ENCODE data around the gene TSSC4.

TSSC4 gene

DNA sequence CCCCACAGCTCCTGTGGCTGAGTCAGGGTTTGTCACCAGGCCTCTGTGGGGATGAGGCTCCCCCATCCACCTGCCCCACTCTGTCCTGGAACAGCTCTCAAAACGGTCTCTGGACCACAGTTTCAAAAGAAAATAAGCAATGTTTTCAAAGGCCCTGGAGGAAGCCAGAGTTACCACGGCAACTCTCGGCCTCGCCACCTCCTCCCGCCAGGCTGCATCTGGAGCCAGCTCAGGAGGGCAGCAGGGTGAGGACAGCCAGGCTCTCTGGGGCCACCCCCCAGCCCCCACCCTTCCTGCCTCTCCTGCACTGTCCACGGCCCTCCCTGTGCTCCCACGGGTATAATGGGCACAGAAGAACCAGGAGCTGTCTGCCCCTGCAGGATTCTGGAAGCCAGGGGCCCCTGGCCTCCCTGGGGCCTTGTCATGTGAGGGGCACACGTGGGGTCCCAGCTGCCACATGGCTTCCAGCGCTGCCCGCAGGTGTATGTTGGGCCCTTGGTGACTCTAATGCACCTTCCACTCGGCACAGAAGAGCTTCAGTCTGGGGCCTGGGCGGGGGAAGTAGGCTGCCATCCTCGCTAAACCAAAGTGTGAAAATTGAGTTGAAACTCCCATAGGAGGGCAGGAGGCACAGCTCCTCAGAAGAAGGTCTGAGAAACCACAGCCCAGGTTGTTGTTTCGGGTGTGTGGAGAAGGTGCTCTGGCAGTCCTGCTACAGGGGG lies 13.1 kb upstream of the TSSC4 start:
- DNase-seq, result no peak

DNA sequence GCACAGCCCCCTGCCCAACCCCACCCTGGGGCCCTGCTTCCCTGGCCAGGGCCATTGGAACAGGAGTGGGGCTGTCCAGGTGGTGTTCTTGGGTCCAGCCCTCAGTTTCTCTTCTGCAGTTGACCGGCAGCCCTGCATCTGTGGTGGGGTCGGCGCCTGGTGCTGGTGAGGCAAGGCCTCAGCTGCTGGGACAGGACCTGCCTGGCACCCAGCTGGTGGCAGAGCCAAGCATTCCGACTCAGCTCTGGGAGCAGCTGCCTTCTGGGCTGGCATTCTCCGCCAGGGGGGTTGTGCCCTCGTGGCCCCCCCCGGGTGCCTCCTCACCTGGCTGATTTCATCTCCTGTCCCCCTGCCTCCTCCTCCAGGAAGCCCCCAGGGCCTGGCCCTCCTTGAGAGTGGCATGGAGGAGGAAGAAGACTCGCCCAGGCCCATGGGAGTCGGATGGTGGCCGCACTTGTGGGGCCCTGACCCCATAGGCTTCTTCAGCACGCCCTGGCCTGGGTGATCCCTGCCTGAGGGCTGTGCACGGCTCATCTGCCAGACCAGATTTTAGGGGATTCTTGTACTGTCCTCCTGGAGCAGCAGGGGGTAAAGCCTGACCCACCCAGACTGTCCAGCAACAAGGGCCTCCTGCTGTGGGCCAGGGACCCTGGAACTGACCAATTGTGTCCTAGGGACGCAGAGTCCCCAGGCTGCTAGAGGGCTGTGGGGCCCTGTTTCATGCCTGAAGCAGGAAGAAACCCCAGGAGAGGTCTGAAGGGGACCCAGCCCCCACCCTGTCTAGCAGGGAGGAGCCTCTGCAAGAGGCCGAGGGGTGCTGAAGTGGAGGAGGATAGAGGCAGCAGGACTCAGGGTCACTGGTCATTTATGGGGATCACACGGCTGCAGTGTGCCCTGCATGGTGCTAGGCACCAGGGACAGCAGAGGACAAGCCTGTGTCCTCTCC lies 11.8 kb upstream of the TSSC4 start:
- DNase-seq, result no peak

DNA sequence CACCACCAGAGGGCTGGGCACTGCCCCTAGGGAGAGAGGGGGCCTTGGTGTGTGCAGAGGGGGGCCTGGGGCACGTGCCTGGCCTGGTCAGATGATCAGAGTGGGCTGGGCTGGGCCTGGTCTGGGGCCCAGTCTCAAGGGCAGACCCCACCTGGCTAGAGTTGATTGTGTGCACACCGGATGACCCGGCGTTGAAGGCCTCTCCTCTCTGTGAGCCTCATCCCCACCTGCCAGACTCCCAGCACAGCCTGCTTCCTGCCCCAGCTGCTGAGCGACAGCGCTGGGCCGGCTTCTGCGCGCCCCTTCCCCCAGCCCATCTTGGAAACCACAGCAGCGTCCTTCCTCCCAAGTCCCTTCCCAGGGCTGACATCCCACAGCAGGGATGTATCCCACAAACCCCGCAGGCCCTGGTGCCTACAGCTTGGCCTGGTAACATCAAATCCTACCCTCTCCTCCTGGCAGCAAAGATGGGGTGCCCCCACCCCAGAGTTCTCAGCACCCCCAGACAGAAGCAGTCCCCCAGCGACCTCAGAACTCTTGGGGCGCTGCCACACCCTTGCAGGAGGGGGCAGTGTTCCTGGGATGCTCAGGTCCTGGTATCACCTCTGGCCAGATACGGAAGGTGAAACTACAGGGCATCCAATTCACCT lies 11.0 kb upstream of the TSSC4 start:
- no peak for DNase-seq

DNA sequence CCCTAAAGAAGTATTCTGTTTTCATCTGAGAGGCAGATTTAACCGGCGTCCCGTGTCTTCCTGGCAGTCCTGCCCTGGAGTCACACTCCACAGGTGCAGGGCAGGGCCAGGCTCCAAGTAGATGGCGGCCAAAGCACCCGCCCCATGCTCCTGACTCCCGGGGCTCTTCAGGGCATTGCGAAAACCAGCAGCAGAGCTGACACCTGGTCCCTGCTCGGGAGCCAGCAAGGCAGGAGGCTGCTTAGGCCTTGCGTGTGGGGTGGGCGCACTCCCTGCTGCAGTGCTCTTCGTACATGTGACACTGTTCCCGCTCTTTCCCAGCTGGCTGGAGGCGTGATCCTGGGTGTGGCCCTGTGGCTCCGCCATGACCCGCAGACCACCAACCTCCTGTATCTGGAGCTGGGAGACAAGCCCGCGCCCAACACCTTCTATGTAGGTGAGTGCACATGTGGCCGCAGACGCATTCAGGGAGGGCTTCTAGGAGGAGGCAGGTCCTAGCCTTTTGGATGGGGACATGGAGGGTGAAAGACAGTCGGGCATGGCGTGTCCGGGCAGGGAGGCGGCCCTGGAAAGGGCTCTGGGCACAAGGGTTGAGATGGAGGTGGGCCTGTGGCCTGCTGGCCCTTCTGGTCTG lies 10.3 kb upstream of the TSSC4 start:
- DNase-seq, result no peak

DNA sequence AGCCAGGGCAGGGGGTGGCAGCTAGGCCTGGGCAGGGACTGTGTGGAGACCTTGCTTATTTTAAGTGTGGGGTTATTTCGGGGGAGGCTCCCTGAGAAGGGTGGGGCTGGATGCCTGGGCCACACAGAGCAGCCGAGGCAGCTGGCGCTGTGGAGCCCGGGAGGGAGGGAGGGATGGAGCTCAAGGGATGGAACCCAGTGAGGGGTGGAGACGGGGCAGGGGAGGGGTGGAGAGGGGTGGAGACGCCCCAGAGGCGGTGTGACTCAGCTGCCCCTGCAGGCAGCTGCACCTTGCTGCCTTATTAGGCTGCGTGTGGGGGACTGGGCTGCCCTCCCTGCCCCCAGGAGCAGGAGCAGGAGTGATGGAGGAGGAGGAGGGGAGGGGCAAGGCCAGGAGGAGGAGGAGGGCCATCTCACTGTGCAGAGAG lies 9.8 kb upstream of the TSSC4 start:
- no peak for DNase-seq

DNA sequence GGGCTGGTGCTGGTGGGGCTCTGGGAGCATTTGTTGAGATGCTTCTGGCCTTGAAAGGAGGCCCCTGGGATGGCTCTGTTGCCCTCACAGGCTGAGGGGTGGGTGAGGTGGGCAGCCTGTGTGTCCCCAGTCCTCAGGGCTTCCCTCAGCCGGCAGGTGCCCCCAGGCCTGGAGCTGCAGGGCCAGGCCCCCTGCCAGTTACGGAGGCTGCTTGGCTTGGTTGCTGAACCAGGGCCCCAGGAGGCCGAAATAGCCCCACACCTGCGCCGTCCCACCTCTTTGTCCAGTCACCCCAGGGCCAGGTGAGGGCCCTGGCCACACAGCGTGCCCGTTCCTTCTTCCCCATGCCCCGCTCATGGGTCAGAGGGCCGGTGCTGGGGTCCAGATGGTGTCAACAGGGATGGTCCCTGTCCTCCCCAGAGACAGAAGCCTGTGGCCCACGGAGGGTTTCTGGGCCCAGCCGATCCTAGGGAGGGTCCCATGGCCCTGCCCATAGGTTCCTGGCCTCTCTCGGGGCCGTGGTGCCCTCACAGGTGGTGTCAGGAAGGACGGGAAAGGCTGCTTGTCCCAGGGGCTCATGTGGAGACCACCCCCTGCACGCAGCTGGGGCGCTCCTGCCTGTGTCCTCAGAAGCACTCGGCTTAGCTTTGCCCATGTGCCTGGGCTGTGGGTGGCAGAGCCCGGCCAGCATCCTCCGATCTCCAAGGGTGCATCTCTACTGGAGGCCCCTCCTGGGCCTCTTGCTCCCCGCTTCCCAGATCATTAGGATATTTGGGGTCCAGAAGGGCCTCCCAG lies 9.2 kb upstream of the TSSC4 start:
- DNase-seq, result no peak

DNA sequence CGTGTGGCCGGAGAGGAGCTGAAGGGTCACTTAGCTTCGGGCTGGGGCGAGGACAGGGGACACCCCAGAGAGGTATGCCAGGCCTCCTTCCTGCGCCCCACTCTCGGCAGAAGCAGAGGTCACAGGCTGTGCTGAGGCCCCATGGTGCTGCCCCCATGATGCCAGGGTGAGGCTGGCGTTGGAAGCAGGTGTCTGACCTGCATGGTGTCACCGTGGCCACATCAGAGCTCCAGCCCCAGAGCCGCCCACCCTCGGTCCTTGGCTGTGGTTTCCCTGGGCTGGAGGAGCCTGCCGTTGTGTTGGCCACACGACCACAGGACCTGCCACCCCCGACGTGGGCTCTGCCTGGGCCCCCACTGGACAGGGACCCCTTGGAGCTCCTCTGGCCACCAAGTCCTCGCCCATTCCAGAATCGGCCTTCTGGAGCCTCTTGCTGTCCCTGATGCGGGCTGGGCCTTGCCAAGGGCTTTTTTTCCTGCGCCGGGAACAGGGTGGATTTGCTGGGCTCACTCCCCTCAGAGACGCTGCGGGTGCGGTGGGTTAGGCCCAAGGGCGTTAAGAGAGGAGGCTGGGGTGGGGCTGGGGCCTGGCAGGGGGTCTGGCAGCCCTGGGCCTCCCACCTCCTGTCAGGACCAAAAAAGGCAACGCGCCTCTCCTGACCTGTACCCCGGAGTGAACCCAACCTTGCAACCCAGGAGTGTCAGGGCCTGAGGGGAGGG lies 8.2 kb upstream of the TSSC4 start:
- DNase-seq, result no peak

DNA sequence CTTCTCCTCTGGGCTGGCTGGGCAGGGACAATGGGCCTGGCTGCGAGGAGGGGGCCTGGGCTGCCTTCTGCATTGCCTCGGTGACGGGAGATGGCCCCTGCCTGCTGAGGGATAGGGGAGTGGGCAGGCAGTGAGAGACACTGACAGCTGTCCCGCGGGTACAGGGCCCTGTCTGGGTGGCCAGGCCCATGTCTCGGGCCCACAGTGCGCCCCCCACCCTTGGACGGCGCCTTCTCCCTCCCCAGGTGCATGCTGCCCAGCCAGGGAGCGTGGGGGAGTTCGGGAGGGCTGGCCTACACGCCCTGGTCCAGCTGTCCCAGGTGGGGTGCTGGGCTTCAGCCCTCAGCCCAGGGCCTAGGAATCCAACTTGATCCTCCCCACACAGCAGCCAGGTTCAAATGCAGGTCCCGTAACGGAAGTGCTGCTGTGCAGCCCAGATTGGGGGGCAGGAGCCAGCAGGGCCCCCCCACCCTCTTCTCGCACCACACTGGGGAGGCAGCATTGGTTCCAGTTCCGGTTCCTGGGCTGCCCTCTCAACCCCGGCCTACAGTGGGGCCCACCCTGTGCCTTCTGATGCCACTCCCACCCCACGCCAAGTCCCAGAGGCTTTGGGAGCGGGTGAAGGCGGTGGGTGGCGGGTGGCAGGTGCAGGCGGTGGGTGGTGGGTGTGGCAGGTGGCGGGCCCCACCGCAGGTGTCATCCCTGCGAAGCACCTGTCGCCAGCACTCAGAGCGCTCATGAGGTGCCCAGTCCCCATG lies 7.3 kb upstream of the TSSC4 start:
- DNase-seq, result no peak

DNA sequence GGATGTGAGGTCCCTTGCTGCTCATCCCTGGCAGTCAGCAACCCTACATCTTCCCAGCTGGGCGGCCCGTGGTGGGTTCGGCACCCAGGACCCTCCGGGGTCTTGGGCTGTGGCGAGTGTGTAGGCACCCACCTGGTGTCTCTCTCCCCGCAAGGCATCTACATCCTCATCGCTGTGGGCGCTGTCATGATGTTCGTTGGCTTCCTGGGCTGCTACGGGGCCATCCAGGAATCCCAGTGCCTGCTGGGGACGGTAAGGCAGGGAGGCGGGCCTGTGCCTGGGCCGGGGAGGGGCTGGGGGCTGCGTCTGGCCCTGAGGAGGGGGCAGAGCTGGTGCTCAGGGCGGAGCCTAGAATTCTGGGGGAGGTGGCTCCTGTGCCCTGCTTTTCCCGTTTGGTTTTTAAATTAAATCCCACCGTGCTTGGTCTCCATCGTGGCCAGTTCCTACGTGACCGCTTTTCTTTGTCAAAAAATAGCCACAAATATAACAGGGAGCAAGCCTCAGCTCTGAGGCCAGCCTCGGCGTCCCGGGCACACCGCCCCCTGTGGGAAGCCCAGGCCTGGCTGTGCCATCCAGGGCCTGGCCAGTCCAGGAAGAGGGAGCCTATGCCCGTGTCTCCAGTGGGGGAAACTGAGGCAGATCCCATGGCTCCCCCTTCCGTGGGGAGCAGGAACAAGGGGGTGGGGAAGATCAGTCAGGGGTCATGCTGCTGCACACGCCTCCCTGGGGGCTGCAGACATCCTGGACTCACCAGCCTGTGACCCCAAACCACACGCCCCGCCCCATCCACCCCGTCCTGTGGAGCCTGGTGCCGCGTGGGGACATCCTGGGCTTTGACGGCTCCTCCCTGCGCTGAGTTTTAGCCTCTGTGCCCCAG lies 6.4 kb upstream of the TSSC4 start:
- DNase-seq, result no peak

DNA sequence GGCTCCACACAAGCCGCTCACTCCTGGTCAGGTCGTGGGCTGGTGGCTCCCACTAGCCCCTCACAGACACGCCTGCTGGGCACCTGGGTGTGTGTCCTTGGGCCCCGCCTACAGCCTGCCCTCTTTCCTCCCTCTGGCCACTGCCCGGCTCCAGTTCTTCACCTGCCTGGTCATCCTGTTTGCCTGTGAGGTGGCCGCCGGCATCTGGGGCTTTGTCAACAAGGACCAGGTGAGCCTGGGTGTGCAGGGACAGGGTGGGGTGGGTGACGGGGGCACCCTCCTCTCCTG lies 5.8 kb upstream of the TSSC4 start:
- DNase-seq, result no peak

DNA sequence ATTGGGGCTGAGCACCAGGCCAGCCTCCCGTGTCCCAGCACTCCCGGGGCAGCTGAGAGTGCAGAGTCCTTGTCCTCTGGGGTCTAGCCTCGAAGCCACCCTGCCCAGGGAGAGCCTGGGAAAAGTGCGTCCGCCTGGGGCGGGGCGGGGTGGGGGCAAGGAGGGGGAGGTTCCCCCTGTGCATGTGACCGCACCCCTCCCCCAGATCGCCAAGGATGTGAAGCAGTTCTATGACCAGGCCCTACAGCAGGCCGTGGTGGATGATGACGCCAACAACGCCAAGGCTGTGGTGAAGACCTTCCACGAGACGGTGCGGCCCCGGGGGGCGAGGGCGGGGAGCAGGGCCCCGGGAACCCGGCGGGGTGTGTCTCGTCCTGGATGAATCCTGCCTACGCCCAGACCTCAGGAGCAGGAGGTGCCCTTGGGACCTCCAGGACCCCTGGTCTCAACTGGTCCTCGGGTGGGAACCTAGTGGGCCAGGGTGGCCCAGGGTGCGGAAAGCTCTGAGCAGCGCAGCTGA lies 5.3 kb upstream of the TSSC4 start:
- DNase-seq, result no peak

DNA sequence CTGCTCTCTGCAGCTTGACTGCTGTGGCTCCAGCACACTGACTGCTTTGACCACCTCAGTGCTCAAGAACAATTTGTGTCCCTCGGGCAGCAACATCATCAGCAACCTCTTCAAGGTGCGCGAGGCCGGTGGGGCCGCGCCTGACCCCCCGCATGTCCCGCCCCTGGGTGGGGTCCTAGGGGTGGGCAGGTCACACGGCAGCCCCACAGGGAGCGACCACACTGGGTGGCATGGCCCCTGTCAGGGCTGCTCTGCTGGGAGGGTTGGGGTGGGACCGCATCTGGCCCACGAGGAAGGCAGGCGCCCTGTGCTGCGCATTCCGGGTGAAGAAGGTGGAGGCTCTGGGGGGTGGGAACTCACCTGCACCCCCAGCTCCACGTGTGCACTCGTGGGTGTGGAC lies 4.7 kb upstream of the TSSC4 start:
- no peak for DNase-seq

DNA sequence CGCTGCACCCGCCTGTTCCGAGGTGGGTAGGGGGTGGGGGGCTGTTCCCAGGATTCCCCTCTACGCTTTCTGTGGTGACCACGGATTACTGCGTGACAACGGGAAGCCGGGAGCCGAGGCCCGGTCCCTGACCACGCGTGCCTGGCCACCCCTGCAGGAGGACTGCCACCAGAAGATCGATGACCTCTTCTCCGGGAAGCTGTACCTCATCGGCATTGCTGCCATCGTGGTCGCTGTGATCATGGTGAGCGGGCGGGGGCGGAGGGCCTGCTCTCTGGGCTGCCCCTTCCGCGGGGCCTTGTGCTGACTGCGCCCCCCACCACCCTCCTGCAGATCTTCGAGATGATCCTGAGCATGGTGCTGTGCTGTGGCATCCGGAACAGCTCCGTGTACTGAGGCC lies 4.1 kb upstream of the TSSC4 start:
- no peak for DNase-seq

DNA sequence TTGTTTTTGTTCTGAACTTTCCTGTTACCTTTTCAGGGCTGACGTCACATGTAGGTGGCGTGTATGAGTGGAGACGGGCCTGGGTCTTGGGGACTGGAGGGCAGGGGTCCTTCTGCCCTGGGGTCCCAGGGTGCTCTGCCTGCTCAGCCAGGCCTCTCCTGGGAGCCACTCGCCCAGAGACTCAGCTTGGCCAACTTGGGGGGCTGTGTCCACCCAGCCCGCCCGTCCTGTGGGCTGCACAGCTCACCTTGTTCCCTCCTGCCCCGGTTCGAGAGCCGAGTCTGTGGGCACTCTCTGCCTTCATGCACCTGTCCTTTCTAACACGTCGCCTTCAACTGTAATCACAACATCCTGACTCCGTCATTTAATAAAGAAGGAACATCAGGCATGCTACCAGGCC lies 3.5 kb upstream of the TSSC4 start:
- no peak for DNase-seq

DNA sequence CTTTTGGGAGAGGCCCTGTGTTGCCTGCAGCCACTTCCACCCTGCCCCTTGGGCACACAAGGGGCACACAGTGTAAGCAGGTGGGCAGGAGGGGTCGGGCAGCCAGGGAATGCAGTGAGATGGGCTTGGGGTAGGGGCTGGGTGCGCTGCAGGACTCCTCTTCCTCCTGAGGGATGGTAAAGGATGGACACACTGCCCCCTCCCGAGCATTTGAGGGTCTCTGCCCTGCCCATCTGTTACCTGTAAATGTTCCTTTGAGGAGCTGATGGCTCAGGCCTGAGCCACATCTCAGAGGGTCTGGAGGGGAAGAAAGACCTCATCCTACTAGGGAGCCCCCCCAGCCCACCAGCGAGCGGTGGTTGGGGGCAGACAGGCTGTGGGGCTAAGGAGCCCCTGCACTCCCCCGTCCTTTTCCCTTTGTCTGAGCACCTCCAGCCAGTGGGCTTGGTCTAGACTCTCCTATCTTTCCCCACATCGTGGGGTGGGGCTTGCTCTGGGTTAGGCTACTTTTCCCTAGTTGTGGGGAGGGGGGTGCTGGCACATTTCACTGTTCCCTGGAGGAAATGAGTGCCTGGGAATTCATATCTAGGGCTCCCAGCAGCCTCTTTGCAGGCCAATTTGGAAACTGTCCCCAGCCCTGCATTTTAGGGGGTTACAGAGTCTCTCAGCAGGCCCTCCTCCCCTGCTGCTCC lies 1.7 kb upstream of the TSSC4 start:
- no peak for DNase-seq

DNA sequence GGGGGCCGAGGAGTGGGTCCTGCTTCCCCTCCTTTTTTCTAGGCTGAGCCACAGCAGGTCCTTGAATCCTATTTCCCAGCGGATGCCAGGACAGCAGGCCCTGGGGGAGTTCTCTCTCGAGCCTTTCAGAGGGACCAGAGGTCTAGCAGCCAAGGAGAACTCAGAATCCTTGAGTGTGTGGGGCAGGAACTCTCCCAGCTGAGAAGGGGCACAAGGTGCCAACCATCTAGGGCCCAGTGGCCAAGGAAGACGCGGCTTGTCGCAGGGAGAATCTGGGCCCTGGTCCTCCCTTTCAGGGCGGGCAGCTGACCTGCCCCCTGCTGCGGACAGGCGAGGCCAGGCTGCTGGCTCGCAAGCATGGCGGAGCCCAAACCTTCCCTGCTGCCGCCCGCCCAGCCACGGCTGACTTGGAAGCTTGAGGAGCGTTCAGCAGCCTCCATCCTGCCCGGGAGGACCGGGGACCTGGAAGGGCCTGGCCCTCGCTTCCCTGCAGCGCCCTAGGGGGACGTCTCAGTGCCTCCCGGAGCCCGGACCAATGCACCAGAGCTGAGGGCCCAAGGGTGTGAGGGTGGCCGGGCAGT lies 972 bp upstream of the TSSC4 start:
- DNase-seq, result no peak

DNA sequence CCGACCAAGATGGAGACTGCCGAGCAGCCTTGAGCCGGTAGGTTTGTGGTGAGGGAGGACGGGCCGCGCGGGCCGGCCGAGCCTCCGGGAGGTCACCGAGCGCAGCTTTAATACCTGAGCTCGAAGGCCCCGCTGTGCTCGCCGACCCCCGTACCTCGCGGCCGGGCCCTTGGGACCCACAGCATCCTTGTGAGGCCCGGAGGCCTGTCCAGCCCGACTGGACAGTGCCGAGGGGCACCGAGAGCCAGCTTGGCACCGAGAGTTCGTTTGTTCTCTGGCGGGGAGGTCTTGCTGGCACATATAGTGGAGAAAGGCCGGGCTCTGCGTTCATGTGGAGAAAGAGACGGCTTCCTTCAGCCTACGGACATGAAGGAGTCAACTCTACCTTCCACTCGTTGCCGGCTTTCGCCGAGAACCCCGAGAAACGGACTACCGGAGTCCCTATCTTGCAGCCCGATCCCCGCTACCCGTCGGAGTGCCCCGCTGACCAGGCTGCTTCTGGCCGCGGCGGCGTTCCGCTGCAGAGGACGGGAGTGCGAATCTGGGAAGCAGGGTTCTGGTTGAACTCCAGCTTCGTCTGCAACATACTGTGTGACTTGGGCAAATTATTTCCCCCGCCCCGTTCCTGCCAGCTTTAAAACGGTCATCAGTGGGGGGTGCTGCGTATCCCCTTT lies 349 bp downstream of the TSSC4 start:
- peak; percentile 21 for DNase-seq

DNA sequence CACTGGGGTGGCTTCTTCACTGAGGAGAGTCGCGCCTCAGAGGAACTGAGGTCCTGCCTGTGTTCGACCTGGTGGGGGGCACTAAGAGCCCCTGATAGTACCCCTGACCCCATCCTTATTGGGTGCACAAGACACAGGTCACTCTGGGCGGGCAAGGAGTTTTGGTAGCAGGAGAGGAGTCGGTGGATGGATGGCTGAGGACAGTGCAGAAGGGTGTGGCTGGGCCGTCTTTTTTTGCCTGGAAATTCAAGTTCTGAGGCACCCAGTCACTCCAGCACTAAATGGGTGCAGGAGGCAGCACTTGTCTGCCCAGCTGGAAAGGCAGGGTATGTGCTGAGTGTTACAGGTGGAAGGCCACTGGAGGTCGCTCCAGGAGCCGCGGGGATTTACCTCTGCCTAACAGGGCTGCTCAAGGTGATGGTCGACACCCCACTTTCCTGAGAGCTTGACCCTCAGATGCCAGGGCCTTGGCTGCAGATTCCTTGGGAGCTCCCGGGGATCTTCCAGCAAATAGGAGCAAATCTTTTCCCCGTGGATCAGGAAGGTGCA lies 960 bp downstream of the TSSC4 start:
- DNase-seq, result no peak

Measured in T-helper 9 cell (primary cell).